B cell (primary cell): ENCODE data around the gene ZNF385A. TPM values are rescaled to one million over a fixed set of nuclear protein-coding genes. Genes with fewer than 3 reads are reported as not detected.

Experiments
- ATAC-seq: fragments of 200-7000 bp; cut with Tn5 transposase; one replicate; pipeline ENCODE4 v1.10.0; 2021; ENCODE audit warnings: low read depth, mild to moderate bottlenecking, moderate number of reproducible peaks, moderate library complexity
- CTCF ChIA-PET: fragments of 350-600 bp; sonication (Branson Sonifier 250); formaldehyde crosslinking; loops from one replicate; lab custom pipeline; 2021; ENCODE audit warnings: antibody characterized with exemption, inconsistent platforms; lab: Charles Lee
- POLR2A ChIA-PET: fragments of 350-600 bp; sonication (Branson Sonifier 250); formaldehyde crosslinking; loops from one replicate; lab custom pipeline; 2021; ENCODE audit warnings: antibody characterized with exemption; lab: Charles Lee
- DNase-seq: peaks from one replicate; pipeline ENCODE4 v3.0.0; 2013
- H2AFZ ChIP-seq: 2 replicates; pipeline ENCODE4 v1.6.1; 2012; ENCODE audit warnings: mild to moderate bottlenecking, low read depth, low read length; ENCODE audit not compliant: insufficient read depth, poor library complexity, severe bottlenecking
- H3K27ac ChIP-seq, 2 donors: 1 replicate in 1 of 2; 2 replicates in 1 of 2; pipeline ENCODE4 v1.5.1; 2012 to 2013; ENCODE audit warnings: low read length in 2 of 2, mild to moderate bottlenecking in 2 of 2, moderate library complexity in 1 of 2
- H3K27me3 ChIP-seq, 4 experiments: fragments of 200-600 bp in 1 of 4; sonication (generic) in 1 of 4; replicated peaks in 1 of 4; 1 replicate in 2 of 4; 2 replicates in 2 of 4; pipeline versions ENCODE4 v1.6.1 to v1.7.0; 2013 to 2016; ENCODE audit warnings: low read length in 3 of 4, mild to moderate bottlenecking in 2 of 4, mixed read lengths in 1 of 4, moderate library complexity in 1 of 4; ENCODE audit not compliant: insufficient read depth in 4 of 4, control insufficient read depth in 3 of 4; ENCODE audit errors: control extremely low read depth in 1 of 4
- H3K36me3 ChIP-seq, 2 experiments: replicated peaks in 1 of 2; 1 replicate in 1 of 2; 2 replicates in 1 of 2; pipeline versions ENCODE4 v1.6.1 to v1.7.1; 2013; ENCODE audit warnings: low read length in 1 of 2; ENCODE audit not compliant: insufficient read depth in 2 of 2, control insufficient read depth in 1 of 2; ENCODE audit errors: control extremely low read depth in 1 of 2, extremely low read depth in 1 of 2
- H3K4me1 ChIP-seq, 2 donors: fragments of 200-600 bp in 1 of 2; sonication (generic) in 1 of 2; 1 replicate in 1 of 2; 2 replicates in 1 of 2; pipeline versions ENCODE4 v1.5.1 to v1.6.1; 2013 to 2017; ENCODE audit warnings: low read length in 2 of 2; ENCODE audit not compliant: control insufficient read depth in 2 of 2, insufficient read depth in 2 of 2
- H3K4me2 ChIP-seq: replicated peaks from 2 replicates; pipeline ENCODE3; 2012; ENCODE audit warnings: mild to moderate bottlenecking, low read depth, low read length; ENCODE audit not compliant: poor library complexity, severe bottlenecking
- H3K4me3 ChIP-seq, 5 experiments: fragments of 200-600 bp in 1 of 5; sonication (generic) in 1 of 5; 1 replicate in 3 of 5; 2 replicates in 2 of 5; pipeline versions ENCODE4 v1.5.1 to v1.7.0; 2011 to 2016; ENCODE audit warnings: low read length in 4 of 5, mild to moderate bottlenecking in 4 of 5, low read depth in 2 of 5, control low read depth in 1 of 5, moderate library complexity in 1 of 5; ENCODE audit not compliant: insufficient read depth in 1 of 5; ENCODE audit errors: control extremely low read depth in 1 of 5, extremely low read depth in 1 of 5
- H3K79me2 ChIP-seq: fragments of 200-600 bp; sonication (generic); one replicate; pipeline ENCODE4 v1.6.0; 2016; ENCODE audit warnings: low read length; ENCODE audit not compliant: control insufficient read depth, insufficient read depth
- H3K9ac ChIP-seq: fragments of 200-600 bp; sonication (generic); 2 replicates; pipeline ENCODE4 v1.6.1; 2017; ENCODE audit warnings: mild to moderate bottlenecking, low read length, moderate library complexity
- H3K9me3 ChIP-seq, 3 donors: one replicate each; pipeline versions ENCODE4 v1.6.1 to v1.7.1; 2013; ENCODE audit warnings: low read length in 2 of 3; ENCODE audit not compliant: control insufficient read depth in 2 of 3, insufficient read depth in 1 of 3; ENCODE audit errors: control extremely low read depth in 1 of 3
- H4K20me1 ChIP-seq: 2 replicates; pipeline ENCODE4 v1.6.0; 2012; ENCODE audit warnings: mild to moderate bottlenecking, low read length; ENCODE audit not compliant: insufficient read depth, control insufficient read depth, poor library complexity, severe bottlenecking
- H3K27ac Mint-ChIP-seq: one replicate; pipeline ENCODE4 v1.8.0; 2021; ENCODE audit warnings: mixed read lengths
- H3K27me3 Mint-ChIP-seq: one replicate; pipeline ENCODE4 v1.8.0; 2021; ENCODE audit warnings: mixed read lengths
- H3K4me1 Mint-ChIP-seq: one replicate; pipeline ENCODE4 v1.8.0; 2021; ENCODE audit warnings: mixed read lengths
- H3K4me3 Mint-ChIP-seq: one replicate; pipeline ENCODE4 v1.8.0; 2021; ENCODE audit warnings: mixed read lengths
- H3K9me3 Mint-ChIP-seq: one replicate; pipeline ENCODE4 v1.8.0; 2022; ENCODE audit warnings: mixed read lengths; ENCODE audit not compliant: insufficient read depth
- CTCF ChIP-seq: fragments of 200-600 bp; IDR thresholded peaks from one replicate; pipeline ENCODE4 v1.8.0; 2022; ENCODE audit warnings: antibody characterized with exemption, mild to moderate bottlenecking
- EZH2 ChIP-seq: IDR thresholded peaks from 2 replicates; pipeline ENCODE4 v1.6.1; 2012; ENCODE audit warnings: borderline replicate concordance, low read depth, mild to moderate bottlenecking, moderate library complexity, low read length; ENCODE audit not compliant: insufficient read depth, poor library complexity, severe bottlenecking
- WGBS: methylation state at CpG from one replicate; pipeline ENCODE4 v1.1.5; 2013; ENCODE audit warnings: missing lambda C conversion rate; ENCODE audit not compliant: insufficient coverage; 5-methylcytosine and 5-hydroxymethylcytosine counted together
- intact Hi-C: fragments of 100-400 bp; cut with micrococcal nuclease; formaldehyde crosslinking; loops from one replicate; pipeline ENCODE4 v1.10.0; 2022
- polyA plus RNA-seq: library from polyadenylated mRNA; depleted of rRNA; stranded (reverse); fragments of >200 nt; gene quantifications from 2 replicates; pipeline ENCODE4 v1.2.3, GENCODE V29; 2012
- total RNA-seq, 2 donors: library from RNA; stranded (reverse); fragments of 120-200 nt in 1 of 2; gene quantifications; 1 replicate in 1 of 2; 2 replicates in 1 of 2; pipeline versions ENCODE4 v1.2.3 to v1.2.4, GENCODE V29; 2013 to 2022

The ZNF385A gene
- total and polyA plus RNA-seq, 2 donors (not counting 1 experiment from before 2014, with no cell fraction given) = 4.9 to 5.1 TPM

- no peaks in the 10 kb centered on the region for H4K20me1 ChIP-seq
- H2AFZ ChIP-seq = no peak overlapping the region
- TF ChIP-seq CTCF (no peak), EZH2 (no peak)
- CTCF ChIA-PET = interaction anchor here (3.6 to 34.5 kb wide), 2 partner anchors 13 to 25 kb away, joined by 22 to 1030 read pairs; no protein-coding TSS in a partner anchor
- H3K4me1 ChIP-seq = peaks cover 6 to 8% of the 10 kb centered on the region in 2 donors
- DNase-seq = no peak
- H3K27ac ChIP-seq = no peak overlapping the region
- no peak overlapping the region for H3K4me3 ChIP-seq
- no peaks in the 10 kb centered on the region for H3K36me3 ChIP-seq
- ATAC-seq = no peak
- peaks cover 0 to 34% (median 4%) of the 10 kb centered on the region in 4 experiments for H3K27me3 ChIP-seq
- H3K9me3 ChIP-seq = no peaks in the 10 kb centered on the region
- Mint-ChIP-seq H3K27me3 (peaks cover 59% of the 10 kb centered on the region), H3K4me1 (peaks cover 13% of the 10 kb centered on the region), H3K4me3 (no peak overlapping the region), H3K9me3 (no peaks in the 10 kb centered on the region), H3K27ac (no peak overlapping the region)
- POLR2A ChIA-PET = no interaction called here
- H3K9ac ChIP-seq = no peak overlapping the region
- H3K4me2 ChIP-seq = no peak overlapping the region
- intact Hi-C loops = no loop called here
- H3K79me2 ChIP-seq = no peaks in the 10 kb centered on the region
- no CpG with 5 or more reads among the region's 2 CpGs for WGBS
Observed at GRCh38 chr12:54425702-54426101, 41.2 kb upstream of the ZNF385A start.

GRCh38 chr12:54424224-54424623 lies 39.7 kb upstream of the ZNF385A start:
- Histone ChIP-seq H3K9me3 (no peaks in the 10 kb centered on the region), H3K79me2 (no peaks in the 10 kb centered on the region), H3K27me3 (peaks cover 0 to 39% (median 10%) of the 10 kb centered on the region in 4 experiments), H3K27ac (no peak overlapping the region), H3K9ac (no peak overlapping the region), H3K4me2 (no peak overlapping the region), H3K4me3 (no peak overlapping the region), H2AFZ (no peak overlapping the region), H3K36me3 (no peaks in the 10 kb centered on the region), H4K20me1 (no peaks in the 10 kb centered on the region), H3K4me1 (peaks cover 19 to 22% of the 10 kb centered on the region in 2 donors)
- POLR2A ChIA-PET = no interaction called here
- Mint-ChIP-seq H3K27ac (no peak overlapping the region), H3K4me1 (peaks cover 23% of the 10 kb centered on the region), H3K27me3 (peaks cover 57% of the 10 kb centered on the region), H3K9me3 (no peaks in the 10 kb centered on the region), H3K4me3 (no peak overlapping the region)
- intact Hi-C loops = no loop called here
- DNase-seq = no peak
- CTCF ChIA-PET = interaction anchor here (0.8 to 34.5 kb wide), 3 partner anchors 13 to 23 kb away, joined by 3 to 1030 read pairs (median 22); no protein-coding TSS in a partner anchor
- no CpG with 5 or more reads among the region's 3 CpGs for WGBS
- no peak for ATAC-seq
- no peak for TF ChIP-seq EZH2
- no peak for TF ChIP-seq CTCF
